Measurements from ENCODE around the gene ZFP91. TPM values are rescaled to one million over a fixed set of nuclear protein-coding genes. Genes with fewer than 3 reads are reported as not detected.
A peak's percentile ranks its signal among the peaks of the same experiment; 100 is the strongest.

ZFP91 gene
- total RNA-seq, 1 donor from 2014 or later: 52.0 TPM

GRCh38 chr11:58576887-58577471 is 1.9 kb upstream of the ZFP91 start:
- Mint-ChIP-seq H3K4me3 (peak overlapping the region; percentile 93), H3K27ac (no peak overlapping the region), H3K27me3 (ENCODE audit: insufficient read depth, low read depth) (peaks cover 6% of the 10 kb centered on the region), H3K9me3 (no peaks in the 10 kb centered on the region), H3K4me1 (peaks cover 22% of the 10 kb centered on the region), H3K36me3 (peaks cover 3% of the 10 kb centered on the region)
- no peak for DNase-seq (ENCODE audit: low spot score)
- H3K4me2 ChIP-seq: peak overlapping the region; percentile 79
- no peaks in the 10 kb centered on the region for H3K9me3 ChIP-seq (ENCODE audit: low read depth)
- peak; percentile 37 for TF ChIP-seq CTCF (IDR thresholded peaks at IDR 0.05)
- TF ChIP-seq EZH2 (IDR thresholded peaks at IDR 0.05): no peak
- no peak for TF ChIP-seq EZH2phosphoT487 (IDR thresholded peaks at IDR 0.05)
- H3K27me3 ChIP-seq: no peaks in the 10 kb centered on the region
- H3K36me3 ChIP-seq: no peaks in the 10 kb centered on the region
- H2AFZ ChIP-seq (replicated peaks): no peak overlapping the region
- H3K4me3 ChIP-seq: peak overlapping the region; percentile 98
- H3F3A ChIP-seq (ENCODE audit: low read depth): peaks cover 24% of the 10 kb centered on the region
- H3K4me1 ChIP-seq: peaks cover 24% of the 10 kb centered on the region
- H4K20me1 ChIP-seq (ENCODE audit: low read depth): peaks cover 24% of the 10 kb centered on the region
- H3K27ac ChIP-seq: no peak overlapping the region
- peaks cover 45% of the 10 kb centered on the region for H3K79me2 ChIP-seq (ENCODE audit: low read depth)
- peak overlapping the region; percentile 59 for H3K9ac ChIP-seq

GRCh38 chr11:58577555-58578135 is 1.2 kb upstream of the ZFP91 start:
- Mint-ChIP-seq H3K27ac (peak overlapping the region; percentile 100), H3K36me3 (peaks cover 3% of the 10 kb centered on the region)

GRCh38 chr11:58578136-58578634 is 678 bp upstream of the ZFP91 start:
- Mint-ChIP-seq H3K36me3 (peaks cover 3% of the 10 kb centered on the region), H3K27me3 (ENCODE audit: insufficient read depth, low read depth) (peaks cover 6% of the 10 kb centered on the region), H3K27ac (peak overlapping the region; percentile 100), H3K4me1 (peaks cover 24% of the 10 kb centered on the region), H3K4me3 (peak overlapping the region; percentile 93), H3K9me3 (no peaks in the 10 kb centered on the region)
- Histone ChIP-seq H3F3A (ENCODE audit: low read depth) (peaks cover 24% of the 10 kb centered on the region), H3K4me2 (peak overlapping the region; percentile 79), H3K79me2 (ENCODE audit: low read depth) (peaks cover 57% of the 10 kb centered on the region), H3K9me3 (ENCODE audit: low read depth) (no peaks in the 10 kb centered on the region), H3K27me3 (no peaks in the 10 kb centered on the region), H3K9ac (peak overlapping the region; percentile 100), H3K36me3 (no peaks in the 10 kb centered on the region), H2AFZ (replicated peaks) (peak overlapping the region; percentile 90), H3K27ac (peak overlapping the region; percentile 99), H3K4me3 (peak overlapping the region; percentile 98), H4K20me1 (ENCODE audit: low read depth) (peaks cover 36% of the 10 kb centered on the region), H3K4me1 (peaks cover 34% of the 10 kb centered on the region)
- peak; percentile 98 for DNase-seq (ENCODE audit: low spot score)
- TF ChIP-seq EZH2phosphoT487 (IDR thresholded peaks at IDR 0.05) (no peak), CTCF (IDR thresholded peaks at IDR 0.05) (no peak), EZH2 (IDR thresholded peaks at IDR 0.05) (no peak)

More at GRCh38 chr11:58577555-58578135, 1.2 kb upstream of the ZFP91 start:
- H4K20me1 ChIP-seq (ENCODE audit: low read depth): peaks cover 30% of the 10 kb centered on the region
- H3K79me2 ChIP-seq (ENCODE audit: low read depth): peaks cover 52% of the 10 kb centered on the region
- H3K27ac ChIP-seq: peak overlapping the region; percentile 99
- peaks cover 29% of the 10 kb centered on the region for H3K4me1 ChIP-seq
- H3K4me3 ChIP-seq: peak overlapping the region; percentile 98
- H3K9ac ChIP-seq: peak overlapping the region; percentile 59
- H3K27me3 ChIP-seq: no peaks in the 10 kb centered on the region
- DNase-seq (ENCODE audit: low spot score): peak; percentile 61
- H2AFZ ChIP-seq (replicated peaks): peak overlapping the region; percentile 87
- H3K36me3 ChIP-seq: no peaks in the 10 kb centered on the region
- H3K4me3 Mint-ChIP-seq: peak overlapping the region; percentile 93
- H3K27me3 Mint-ChIP-seq (ENCODE audit: insufficient read depth, low read depth): peaks cover 6% of the 10 kb centered on the region
- peak overlapping the region; percentile 79 for H3K4me2 ChIP-seq
- peaks cover 23% of the 10 kb centered on the region for H3K4me1 Mint-ChIP-seq
- H3K9me3 Mint-ChIP-seq: no peaks in the 10 kb centered on the region
- H3K9me3 ChIP-seq (ENCODE audit: low read depth): no peaks in the 10 kb centered on the region
- TF ChIP-seq EZH2phosphoT487 (IDR thresholded peaks at IDR 0.05) (no peak), EZH2 (IDR thresholded peaks at IDR 0.05) (no peak)
- H3F3A ChIP-seq (ENCODE audit: low read depth): peaks cover 24% of the 10 kb centered on the region
